ENCODE measurements around the gene SYNDIG1.

SYNDIG1 gene

GRCh38 chr20:24574797-24575196 is 105.4 kb downstream of the SYNDIG1 start:
- TF ChIP-seq CTCF (IDR thresholded peaks at IDR 0.05; ENCODE audit: poor library complexity, severe bottlenecking): no peak
- no peak for ATAC-seq (ENCODE audit: low read depth)
- no peak for DNase-seq (ENCODE audit: low spot score)
- Histone ChIP-seq H3K36me3 (ENCODE audit: low read depth) (no peaks in the 10 kb centered on the region), H3K4me3 (ENCODE audit: severe bottlenecking) (no peak overlapping the region), H3K27ac (ENCODE audit: poor library complexity, severe bottlenecking) (no peak overlapping the region), H3K9me3 (ENCODE audit: severe bottlenecking) (no peaks in the 10 kb centered on the region), H3K4me1 (ENCODE audit: insufficient read depth, poor library complexity, severe bottlenecking) (no peaks in the 10 kb centered on the region), H3K27me3 (ENCODE audit: insufficient read depth, poor library complexity, severe bottlenecking) (no peaks in the 10 kb centered on the region)

GRCh38 chr20:24575811-24576210 is 106.4 kb downstream of the SYNDIG1 start:
- no peak overlapping the region for H3K27ac ChIP-seq (ENCODE audit: poor library complexity, severe bottlenecking)
- ATAC-seq (ENCODE audit: low read depth) (no peak), DNase-seq (ENCODE audit: low spot score) (no peak)
- H3K27me3 ChIP-seq (ENCODE audit: insufficient read depth, poor library complexity, severe bottlenecking): no peaks in the 10 kb centered on the region
- no peak for TF ChIP-seq CTCF (IDR thresholded peaks at IDR 0.05; ENCODE audit: poor library complexity, severe bottlenecking)
- H3K4me3 ChIP-seq (ENCODE audit: severe bottlenecking): no peak overlapping the region
- no peaks in the 10 kb centered on the region for H3K36me3 ChIP-seq (ENCODE audit: low read depth)
- no peaks in the 10 kb centered on the region for H3K4me1 ChIP-seq (ENCODE audit: insufficient read depth, poor library complexity, severe bottlenecking)
- no peaks in the 10 kb centered on the region for H3K9me3 ChIP-seq (ENCODE audit: severe bottlenecking)

- Histone ChIP-seq H3K27me3 (ENCODE audit: insufficient read depth, poor library complexity, severe bottlenecking) (no peaks in the 10 kb centered on the region), H3K4me3 (ENCODE audit: severe bottlenecking) (no peak overlapping the region), H3K27ac (ENCODE audit: poor library complexity, severe bottlenecking) (no peak overlapping the region), H3K9me3 (ENCODE audit: severe bottlenecking) (no peaks in the 10 kb centered on the region), H3K36me3 (ENCODE audit: low read depth) (no peaks in the 10 kb centered on the region), H3K4me1 (ENCODE audit: insufficient read depth, poor library complexity, severe bottlenecking) (no peaks in the 10 kb centered on the region)
- TF ChIP-seq CTCF (IDR thresholded peaks at IDR 0.05; ENCODE audit: poor library complexity, severe bottlenecking): no peak
- ATAC-seq (ENCODE audit: low read depth) (no peak), DNase-seq (ENCODE audit: low spot score) (no peak)
Observed at GRCh38 chr20:24576447-24576846, 107.0 kb downstream of the SYNDIG1 start.

GRCh38 chr20:24577271-24577909 is 108.0 kb downstream of the SYNDIG1 start:
- H3K4me1 ChIP-seq (ENCODE audit: insufficient read depth, poor library complexity, severe bottlenecking): no peaks in the 10 kb centered on the region
- ATAC-seq (ENCODE audit: low read depth) (no peak), DNase-seq (ENCODE audit: low spot score) (no peak)
- H3K4me3 ChIP-seq (ENCODE audit: severe bottlenecking): no peak overlapping the region
- no peaks in the 10 kb centered on the region for H3K36me3 ChIP-seq (ENCODE audit: low read depth)
- H3K27ac ChIP-seq (ENCODE audit: poor library complexity, severe bottlenecking): no peak overlapping the region
- no peaks in the 10 kb centered on the region for H3K9me3 ChIP-seq (ENCODE audit: severe bottlenecking)
- no peaks in the 10 kb centered on the region for H3K27me3 ChIP-seq (ENCODE audit: insufficient read depth, poor library complexity, severe bottlenecking)
- no peak for TF ChIP-seq CTCF (IDR thresholded peaks at IDR 0.05; ENCODE audit: poor library complexity, severe bottlenecking)

- Histone ChIP-seq H3K27ac (ENCODE audit: poor library complexity, severe bottlenecking) (no peak overlapping the region), H3K36me3 (ENCODE audit: low read depth) (no peaks in the 10 kb centered on the region), H3K4me1 (ENCODE audit: insufficient read depth, poor library complexity, severe bottlenecking) (no peaks in the 10 kb centered on the region), H3K9me3 (ENCODE audit: severe bottlenecking) (no peaks in the 10 kb centered on the region), H3K27me3 (ENCODE audit: insufficient read depth, poor library complexity, severe bottlenecking) (no peaks in the 10 kb centered on the region), H3K4me3 (ENCODE audit: severe bottlenecking) (no peak overlapping the region)
- TF ChIP-seq CTCF (IDR thresholded peaks at IDR 0.05; ENCODE audit: poor library complexity, severe bottlenecking): no peak
- ATAC-seq (ENCODE audit: low read depth) (no peak), DNase-seq (ENCODE audit: low spot score) (no peak)
Observed at GRCh38 chr20:24578567-24579415, 109.4 kb downstream of the SYNDIG1 start.

All from RWPE2 (cell line).